Pancreas (tissue), 10 donors: ENCODE results near the gene CARF. TPM values are rescaled to one million over a fixed set of nuclear protein-coding genes. Genes with fewer than 3 reads are reported as not detected.

Experiments
- ATAC-seq, 4 donors: fragments of 200-7000 bp; cut with Tn5 transposase; one replicate each; pipeline versions ENCODE4 v1.8.0 to v1.9.1; 2020; ENCODE audit warnings: mild to moderate bottlenecking in 4 of 4, moderate library complexity in 4 of 4
- DNase-seq, 6 donors: peaks; one replicate each; pipeline ENCODE4 v3.0.0-alpha.2; 2020
- FAIRE-seq: peaks from 2 replicates; lab custom pipeline; 2012; peaks lifted over from hg19 to GRCh38; lab: Jason Lieb, UNC
- H3K27ac ChIP-seq, 4 donors: fragments of 200-600 bp; sonication (generic); 1 replicate in 3 of 4; 2 replicates in 1 of 4; pipeline versions ENCODE4 v1.5.0 to v1.8.0; 2020
- H3K27me3 ChIP-seq, 4 donors: fragments of 200-600 bp; one replicate each; pipeline ENCODE4 v1.8.0; 2021
- H3K36me3 ChIP-seq, 3 donors: fragments of 200-600 bp; sonication (generic) in 1 of 3; one replicate each; pipeline versions ENCODE4 v1.5.0 to v1.8.0; 2020 to 2021
- H3K4me1 ChIP-seq, 3 donors: fragments of 200-600 bp; one replicate each; pipeline ENCODE4 v1.8.0; 2021
- H3K4me3 ChIP-seq, 4 donors: fragments of 200-600 bp; sonication (generic) in 2 of 4; one replicate each; pipeline versions ENCODE4 v1.5.0 to v1.8.0; 2020 to 2021
- H3K9me3 ChIP-seq, 4 donors: fragments of 200-600 bp; one replicate each; pipeline ENCODE4 v1.8.0; 2021
- CTCF ChIP-seq, 4 donors: fragments of 200-600 bp; sonication (generic) in 3 of 4; IDR thresholded peaks; one replicate each; pipeline versions ENCODE4 v1.5.0 to v1.8.0; 2021; ENCODE audit warnings: antibody characterized with exemption in 4 of 4
- WGBS, 2 donors: extraction: QIAGEN DNeasy Blood & Tissue Kit; methylation state at CpG; one replicate each; pipeline ENCODE4 v1.1.7; 2013; 5-methylcytosine and 5-hydroxymethylcytosine counted together
- intact Hi-C, 3 donors: fragments of 100-400 bp; cut with DNase I; formaldehyde crosslinking; loops; one replicate each; pipeline versions ENCODE4 v1.11.1 to v1.14.2; 2022
- polyA plus RNA-seq, 2 donors: library from polyadenylated mRNA; stranded (reverse); fragments of 200-250 nt; gene quantifications; one replicate each; pipeline ENCODE4 v1.2.3, GENCODE V29; 2013
- total RNA-seq, 6 donors: library from RNA; stranded (reverse); fragmentation: NEBNext Ultra II Directional in 4 of 6; extraction: Animal tissue kit (Norgen Biotek cat#: 25700) in 4 of 6; gene quantifications; one replicate each; pipeline versions ENCODE4 v1.2.1 to v1.2.4, GENCODE V29; 2021 to 2023
- donor health status: healthy with polysubstance abuse.
- donor health status: DM: no; HTN: no; CAD: no; lungs with moderate emphysema.
- donor health status: DM: no; HTN: no; CAD: no.
- donor health status: control.
- donor health status: control.
- donor health status: Bipolar disorder and iron deficiency.
- donor health status: DM: yes; HTN: yes; CAD: no.
- donor health status: DM: no; HTN: no; CAD: no.
- donor health status: DM: no; HTN: no; CAD: no.
- donor health status: DM: yes; HTN: yes; CAD: no.

CARF gene
- total and polyA plus RNA-seq, 8 donors = 1.3 to 5.7 (median 4.3) TPM

GRCh38 chr2:202918860-202919259 is 6.8 kb downstream of the CARF start:
- intact Hi-C loops = no loop called here
- Histone ChIP-seq H3K9me3 (no peaks in the 10 kb centered on the region), H3K4me1 (no peaks in the 10 kb centered on the region), H3K4me3 (no peak overlapping the region), H3K36me3 (peaks cover 0 to 9% (median 0%) of the 10 kb centered on the region in 3 donors), H3K27ac (no peak overlapping the region), H3K27me3 (no peaks in the 10 kb centered on the region)
- ATAC-seq (no peak), DNase-seq (no peak), FAIRE-seq (no peak)
- 76 to 83% methylated on average over 1 of the region's 1 CpG for WGBS, 2 donors
- no peak for TF ChIP-seq CTCF (IDR thresholded peaks at IDR 0.05)

- Histone ChIP-seq H3K36me3 (no peaks in the 10 kb centered on the region), H3K27ac (no peak overlapping the region), H3K27me3 (no peaks in the 10 kb centered on the region), H3K9me3 (no peaks in the 10 kb centered on the region), H3K4me3 (no peak overlapping the region), H3K4me1 (no peaks in the 10 kb centered on the region)
- 95 to 96% methylated on average over 3 of the region's 3 CpGs for WGBS, 2 donors
- ATAC-seq (peak in 1 of 4 donors; percentile 11), DNase-seq (no peak), FAIRE-seq (no peak)
- intact Hi-C loops = no loop called here
- TF ChIP-seq CTCF (IDR thresholded peaks at IDR 0.05) = no peak
These were observed 20.5 kb downstream of the CARF start for GRCh38 chr2:202932425-202933138.

- no peaks in the 10 kb centered on the region for H3K36me3 ChIP-seq
- TF ChIP-seq CTCF (IDR thresholded peaks at IDR 0.05) = no peak
- no peak overlapping the region for H3K4me3 ChIP-seq
- H3K4me1 ChIP-seq = no peaks in the 10 kb centered on the region
- DNase-seq = no peak
- intact Hi-C loops = no loop called here
- WGBS, 2 donors = 90 to 91% methylated on average over 5 of the region's 5 CpGs
- H3K27ac ChIP-seq = no peak overlapping the region
- H3K9me3 ChIP-seq = no peaks in the 10 kb centered on the region
- ATAC-seq = no peak
- no peak for FAIRE-seq
- H3K27me3 ChIP-seq = no peaks in the 10 kb centered on the region
These were observed 21.1 kb downstream of the CARF start for GRCh38 chr2:202933139-202933510.

GRCh38 chr2:202933958-202934357 is 21.9 kb downstream of the CARF start:
- DNase-seq (no peak), FAIRE-seq (no peak), ATAC-seq (no peak)
- intact Hi-C loops = no loop called here
- no peak overlapping the region for H3K4me3 ChIP-seq
- WGBS, 2 donors = 90 to 93% methylated on average over 2 of the region's 2 CpGs
- H3K4me1 ChIP-seq = no peaks in the 10 kb centered on the region
- no peak for TF ChIP-seq CTCF (IDR thresholded peaks at IDR 0.05)
- no peaks in the 10 kb centered on the region for H3K27me3 ChIP-seq
- no peaks in the 10 kb centered on the region for H3K9me3 ChIP-seq
- no peak overlapping the region for H3K27ac ChIP-seq
- no peaks in the 10 kb centered on the region for H3K36me3 ChIP-seq

GRCh38 chr2:202934456-202934855 is 22.4 kb downstream of the CARF start:
- no peak for DNase-seq
- FAIRE-seq = no peak
- Histone ChIP-seq H3K36me3 (no peaks in the 10 kb centered on the region), H3K27me3 (no peaks in the 10 kb centered on the region), H3K9me3 (no peaks in the 10 kb centered on the region), H3K4me1 (no peaks in the 10 kb centered on the region), H3K4me3 (no peak overlapping the region), H3K27ac (no peak overlapping the region)
- WGBS, 2 donors = 94 to 100% methylated on average over 2 of the region's 2 CpGs
- no peak for ATAC-seq
- intact Hi-C loops = no loop called here
- TF ChIP-seq CTCF (IDR thresholded peaks at IDR 0.05) = no peak
